Vagina (tissue), 2 donors: ENCODE data around the gene PTPRN2.

Experiments used
- POLR2A ChIP-seq, 2 donors: fragments of 450-650 bp; IDR thresholded peaks; one replicate each; pipeline ENCODE4 v1.6.1; 2017; ENCODE audit warnings: antibody characterized with exemption in 2 of 2, mild to moderate bottlenecking in 2 of 2, moderate library complexity in 2 of 2
- POLR2AphosphoS5 ChIP-seq, 2 donors: sonication (generic); formaldehyde crosslinking; IDR thresholded peaks; one replicate each; pipeline ENCODE4 v1.9.0; 2017; ENCODE audit warnings: antibody characterized with exemption in 2 of 2, mild to moderate bottlenecking in 2 of 2, low read depth in 1 of 2; ENCODE audit not compliant: insufficient read depth in 1 of 2
- TF ChIP-seq, protein P1 (sequence below), 3 experiments: fragments of 450-650 bp in 2 of 3; fragments of 200-600 bp in 1 of 3; sonication (generic) in 1 of 3; IDR thresholded peaks; one replicate each; pipeline ENCODE4 v1.5.1; 2017 to 2019; ENCODE audit warnings: antibody characterized with exemption in 3 of 3, mild to moderate bottlenecking in 2 of 3, moderate library complexity in 2 of 3

DNA sequence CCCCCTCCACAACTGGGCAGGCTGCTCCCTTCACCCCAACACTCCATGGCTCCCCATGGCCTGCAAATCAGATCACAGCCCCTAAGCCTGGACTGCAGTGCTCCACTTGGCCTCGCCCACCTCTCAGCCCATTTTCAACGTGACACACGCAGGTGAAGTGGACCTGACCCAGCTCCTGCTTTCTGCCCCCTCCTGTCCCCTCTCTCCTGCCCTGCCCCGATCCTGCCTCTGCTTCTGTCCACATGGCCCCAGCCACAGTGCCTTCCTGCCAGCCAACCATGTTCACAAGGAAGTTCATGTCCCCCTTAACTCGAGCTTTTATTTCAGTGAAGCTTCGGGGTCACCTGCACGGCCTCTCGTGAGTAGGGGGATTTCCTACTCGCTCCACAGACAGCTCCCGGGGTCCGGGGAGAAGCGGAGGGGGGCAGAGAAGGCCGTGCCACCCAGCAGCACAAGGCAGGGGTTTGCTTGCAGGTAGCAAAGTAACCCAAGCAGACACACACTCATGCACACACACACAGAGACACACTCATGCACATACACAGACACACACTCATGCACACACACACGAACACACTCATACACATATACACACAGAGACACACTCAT lies 713.3 kb downstream of the PTPRN2 start:
- TF ChIP-seq, protein P1, sequence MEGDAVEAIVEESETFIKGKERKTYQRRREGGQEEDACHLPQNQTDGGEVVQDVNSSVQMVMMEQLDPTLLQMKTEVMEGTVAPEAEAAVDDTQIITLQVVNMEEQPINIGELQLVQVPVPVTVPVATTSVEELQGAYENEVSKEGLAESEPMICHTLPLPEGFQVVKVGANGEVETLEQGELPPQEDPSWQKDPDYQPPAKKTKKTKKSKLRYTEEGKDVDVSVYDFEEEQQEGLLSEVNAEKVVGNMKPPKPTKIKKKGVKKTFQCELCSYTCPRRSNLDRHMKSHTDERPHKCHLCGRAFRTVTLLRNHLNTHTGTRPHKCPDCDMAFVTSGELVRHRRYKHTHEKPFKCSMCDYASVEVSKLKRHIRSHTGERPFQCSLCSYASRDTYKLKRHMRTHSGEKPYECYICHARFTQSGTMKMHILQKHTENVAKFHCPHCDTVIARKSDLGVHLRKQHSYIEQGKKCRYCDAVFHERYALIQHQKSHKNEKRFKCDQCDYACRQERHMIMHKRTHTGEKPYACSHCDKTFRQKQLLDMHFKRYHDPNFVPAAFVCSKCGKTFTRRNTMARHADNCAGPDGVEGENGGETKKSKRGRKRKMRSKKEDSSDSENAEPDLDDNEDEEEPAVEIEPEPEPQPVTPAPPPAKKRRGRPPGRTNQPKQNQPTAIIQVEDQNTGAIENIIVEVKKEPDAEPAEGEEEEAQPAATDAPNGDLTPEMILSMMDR (IDR thresholded peaks at IDR 0.05) = no peak
- TF ChIP-seq POLR2AphosphoS5 (IDR thresholded peaks at IDR 0.05; ENCODE audit: insufficient read depth in 1 of 2, low read depth in 1 of 2) (no peak), POLR2A (IDR thresholded peaks at IDR 0.05) (no peak)
